Epithelial cell of esophagus (primary cell): ENCODE results near the gene ARID5B.
A peak's percentile ranks its signal among the peaks of the same experiment; 100 is the strongest.

Source experiments
- DNase-seq: peaks from one replicate; pipeline ENCODE4 v3.0.0; 2010; ENCODE audit warnings: low read depth
- H3K4me3 ChIP-seq: 2 replicates; pipeline ENCODE4 v1.5.1; 2011; ENCODE audit warnings: mild to moderate bottlenecking, low read length, control low read depth
- CTCF ChIP-seq: IDR thresholded peaks from 2 replicates; pipeline ENCODE4 v1.5.1; 2011; ENCODE audit warnings: low read depth, mild to moderate bottlenecking, low read length, control low read depth, inconsistent platforms; ENCODE audit not compliant: insufficient read depth; ENCODE audit errors: missing control alignments

The ARID5B gene

GRCh38 chr10:61978965-61979364 is 77.5 kb downstream of the ARID5B start:
- peak; percentile 15 for TF ChIP-seq CTCF
- H3K4me3 ChIP-seq, result no peak overlapping the region
- no peak for DNase-seq

GRCh38 chr10:61981460-61981859 is 80.0 kb downstream of the ARID5B start:
- H3K4me3 ChIP-seq, result no peak overlapping the region
- no peak for TF ChIP-seq CTCF
- peak; percentile 63 for DNase-seq

GRCh38 chr10:61983255-61983654 is 81.8 kb downstream of the ARID5B start:
- no peak for TF ChIP-seq CTCF
- no peak overlapping the region for H3K4me3 ChIP-seq
- DNase-seq, result no peak

- no peak overlapping the region for H3K4me3 ChIP-seq
- TF ChIP-seq CTCF, result no peak
- DNase-seq, result no peak
Observed at GRCh38 chr10:61984803-61985418, 83.4 kb downstream of the ARID5B start.

GRCh38 chr10:61985715-61986114 is 84.2 kb downstream of the ARID5B start:
- no peak for DNase-seq
- TF ChIP-seq CTCF, result no peak
- no peak overlapping the region for H3K4me3 ChIP-seq

GRCh38 chr10:61986382-61986781 is 84.9 kb downstream of the ARID5B start:
- no peak overlapping the region for H3K4me3 ChIP-seq
- no peak for TF ChIP-seq CTCF
- DNase-seq, result no peak

GRCh38 chr10:61986788-61987492 is 85.4 kb downstream of the ARID5B start:
- DNase-seq, result no peak
- TF ChIP-seq CTCF, result no peak
- H3K4me3 ChIP-seq, result no peak overlapping the region
